PFSK-1 (cell line): ENCODE measurements around the gene DLL3.

Source experiments
- POLR2AphosphoS5 ChIP-seq: IDR thresholded peaks from 2 replicates; pipeline ENCODE4 v1.6.1; 2012; ENCODE audit warnings: low read depth, mild to moderate bottlenecking, control low read depth, low read length, moderate library complexity
- TF ChIP-seq, protein P1 (sequence below), 2 experiments: IDR thresholded peaks; 2 replicates each; pipeline versions ENCODE4 v1.6.1 to v1.8.0; 2011 to 2012; ENCODE audit warnings: low read depth in 2 of 2, low read length in 2 of 2, control low read depth in 1 of 2, inconsistent platforms in 1 of 2, mild to moderate bottlenecking in 1 of 2, moderate library complexity in 1 of 2; ENCODE audit not compliant: insufficient read depth in 1 of 2

DNA sequence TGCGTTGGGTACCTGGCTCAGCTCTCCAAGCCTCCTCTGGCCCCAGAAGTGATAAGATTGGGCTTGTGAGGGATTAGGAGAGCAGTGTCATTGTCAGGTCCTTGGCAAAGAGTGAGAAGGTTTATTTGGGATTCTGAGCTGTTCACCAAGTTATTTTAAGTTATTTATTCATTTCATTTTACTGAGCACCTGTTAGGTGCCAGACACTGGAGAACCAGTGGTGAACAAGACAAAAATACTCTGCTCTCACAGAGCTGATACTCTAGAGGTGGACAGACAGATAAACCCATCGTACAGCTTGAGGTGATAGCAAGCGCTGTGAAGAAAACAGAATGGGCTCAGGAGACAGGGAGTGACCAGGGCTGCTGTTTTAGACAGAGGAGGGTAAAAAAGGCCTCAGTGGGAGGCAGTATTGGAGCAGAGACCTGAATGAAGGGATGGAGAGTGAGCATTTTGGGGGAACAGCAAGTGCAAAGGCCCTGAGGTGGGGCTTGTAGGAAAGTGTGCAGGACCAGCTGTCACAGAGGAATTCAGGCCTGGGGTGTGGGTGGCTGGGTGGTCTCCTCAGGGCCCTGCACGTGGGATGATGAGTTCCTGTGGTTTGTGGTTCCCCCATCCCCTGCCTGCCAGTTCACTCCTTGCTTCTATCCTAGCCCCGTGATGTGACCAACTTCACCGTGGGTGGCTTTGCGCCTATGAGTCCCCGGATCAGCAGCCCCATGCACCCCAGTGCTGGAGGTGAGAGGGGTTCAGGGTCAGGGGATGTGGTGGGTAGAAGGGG lies 26.8 kb upstream of the DLL3 start:
- TF ChIP-seq, protein P1, sequence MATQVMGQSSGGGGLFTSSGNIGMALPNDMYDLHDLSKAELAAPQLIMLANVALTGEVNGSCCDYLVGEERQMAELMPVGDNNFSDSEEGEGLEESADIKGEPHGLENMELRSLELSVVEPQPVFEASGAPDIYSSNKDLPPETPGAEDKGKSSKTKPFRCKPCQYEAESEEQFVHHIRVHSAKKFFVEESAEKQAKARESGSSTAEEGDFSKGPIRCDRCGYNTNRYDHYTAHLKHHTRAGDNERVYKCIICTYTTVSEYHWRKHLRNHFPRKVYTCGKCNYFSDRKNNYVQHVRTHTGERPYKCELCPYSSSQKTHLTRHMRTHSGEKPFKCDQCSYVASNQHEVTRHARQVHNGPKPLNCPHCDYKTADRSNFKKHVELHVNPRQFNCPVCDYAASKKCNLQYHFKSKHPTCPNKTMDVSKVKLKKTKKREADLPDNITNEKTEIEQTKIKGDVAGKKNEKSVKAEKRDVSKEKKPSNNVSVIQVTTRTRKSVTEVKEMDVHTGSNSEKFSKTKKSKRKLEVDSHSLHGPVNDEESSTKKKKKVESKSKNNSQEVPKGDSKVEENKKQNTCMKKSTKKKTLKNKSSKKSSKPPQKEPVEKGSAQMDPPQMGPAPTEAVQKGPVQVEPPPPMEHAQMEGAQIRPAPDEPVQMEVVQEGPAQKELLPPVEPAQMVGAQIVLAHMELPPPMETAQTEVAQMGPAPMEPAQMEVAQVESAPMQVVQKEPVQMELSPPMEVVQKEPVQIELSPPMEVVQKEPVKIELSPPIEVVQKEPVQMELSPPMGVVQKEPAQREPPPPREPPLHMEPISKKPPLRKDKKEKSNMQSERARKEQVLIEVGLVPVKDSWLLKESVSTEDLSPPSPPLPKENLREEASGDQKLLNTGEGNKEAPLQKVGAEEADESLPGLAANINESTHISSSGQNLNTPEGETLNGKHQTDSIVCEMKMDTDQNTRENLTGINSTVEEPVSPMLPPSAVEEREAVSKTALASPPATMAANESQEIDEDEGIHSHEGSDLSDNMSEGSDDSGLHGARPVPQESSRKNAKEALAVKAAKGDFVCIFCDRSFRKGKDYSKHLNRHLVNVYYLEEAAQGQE (IDR thresholded peaks at IDR 0.05; ENCODE audit: insufficient read depth in 1 of 2, low read depth in 2 of 2, low read length in 2 of 2), result no peak
- TF ChIP-seq POLR2AphosphoS5, result no peak
